K562 (cell line): Measurements from ENCODE around the gene PDE9A. TPM values are rescaled to one million over a fixed set of nuclear protein-coding genes. Genes with fewer than 3 reads are reported as not detected.
A peak's percentile ranks its signal among the peaks of the same experiment; 100 is the strongest.

ENCODE experiments used
- BCOR ChIP-seq: fragments of 450-650 bp; IDR thresholded peaks from 2 replicates; pipeline ENCODE4 v1.6.1; 2016
- CBFB ChIP-seq: sonication (generic); formaldehyde crosslinking; IDR thresholded peaks from 2 replicates; pipeline ENCODE4 v1.4.0; 2020; ENCODE audit warnings: mild to moderate bottlenecking, missing genetic modification reagents
- MLLT1 ChIP-seq, 2 experiments: fragments of 450-650 bp; IDR thresholded peaks; 2 replicates each; pipeline ENCODE4 v1.6.1; 2016
- MYBL2 ChIP-seq, 2 experiments: fragments of 450-650 bp in 1 of 2; sonication (generic) in 1 of 2; formaldehyde crosslinking in 1 of 2; IDR thresholded peaks; 2 replicates each; pipeline versions ENCODE4 v1.6.1 to v1.8.1; 2017 to 2022; ENCODE audit warnings: borderline replicate concordance in 1 of 2, inconsistent platforms in 1 of 2, low read depth in 1 of 2, mild to moderate bottlenecking in 1 of 2, missing genetic modification reagents in 1 of 2, moderate library complexity in 1 of 2
- NCOA1 ChIP-seq: fragments of 450-650 bp; IDR thresholded peaks from 2 replicates; pipeline ENCODE4 v1.6.1; 2016; ENCODE audit warnings: low read depth
- OTX1 ChIP-seq: fragments of 450-650 bp; formaldehyde crosslinking; IDR thresholded peaks from 2 replicates; pipeline ENCODE4 v1.4.0; 2022; ENCODE audit warnings: mild to moderate bottlenecking
- PHF20 ChIP-seq: fragments of 450-650 bp; IDR thresholded peaks from 2 replicates; pipeline ENCODE4 v1.6.1; 2018; ENCODE audit not compliant: partially characterized antibody
- PRPF4 ChIP-seq: fragments of 200-400 bp; formaldehyde crosslinking; IDR thresholded peaks from one replicate; pipeline ENCODE4 v1.6.1; 2017; ENCODE audit warnings: low read length, low read depth, mild to moderate bottlenecking; ENCODE audit not compliant: insufficient read depth, poor library complexity, severe bottlenecking
- SETDB1 ChIP-seq: IDR thresholded peaks from one replicate; pipeline ENCODE4 v1.6.1; 2012; ENCODE audit warnings: low read length, control low read depth, inconsistent platforms
- SIRT6 ChIP-seq: IDR thresholded peaks from one replicate; pipeline ENCODE4 v1.6.1; 2012; ENCODE audit warnings: low read depth, mild to moderate bottlenecking, control low read depth, inconsistent platforms, low read length, moderate library complexity
- SIX5 ChIP-seq, 2 experiments: IDR thresholded peaks; 2 replicates each; pipeline ENCODE4 v1.6.1; 2011; ENCODE audit warnings: low read length in 2 of 2, borderline replicate concordance in 1 of 2, low read depth in 1 of 2, mild to moderate bottlenecking in 1 of 2, moderate library complexity in 1 of 2; ENCODE audit not compliant: insufficient read depth in 1 of 2
- THRB ChIP-seq: fragments of 450-650 bp; formaldehyde crosslinking; conservative IDR thresholded peaks from 2 replicates; pipeline ENCODE4 v1.4.0; 2022; ENCODE audit warnings: mild to moderate bottlenecking, missing genetic modification characterization
- TRIM25 ChIP-seq: fragments of 450-650 bp; IDR thresholded peaks from 2 replicates; pipeline ENCODE4 v1.7.0; 2016; ENCODE audit warnings: borderline replicate concordance
- ZBTB12 ChIP-seq: fragments of 250-450 bp; sonication (Bioruptor Pico); IDR thresholded peaks from 2 replicates; pipeline ENCODE4 v1.4.0; 2020
- ZBTB5 ChIP-seq: fragments of 450-650 bp; IDR thresholded peaks from 2 replicates; pipeline ENCODE4 v1.6.1; 2017; ENCODE audit warnings: antibody characterized with exemption
- ZKSCAN3 ChIP-seq: fragments of 250-450 bp; sonication (Bioruptor Pico); IDR thresholded peaks from 2 replicates; pipeline ENCODE4 v1.4.0; 2020
- ZNF143 ChIP-seq: sonication (generic); formaldehyde crosslinking; IDR thresholded peaks from 2 replicates; pipeline ENCODE4 v1.9.0; 2022; ENCODE audit warnings: mild to moderate bottlenecking, missing genetic modification reagents
- polyA plus RNA-seq, 8 experiments: library from polyadenylated mRNA; depleted of rRNA in 4 of 8; stranded (reverse) in 5 of 8; unstranded in 3 of 8; fragments of >200 nt; fragmentation: Nextera tagmentation in 2 of 8; fragmentation: Illumina TruSeq in 1 of 8; extraction: Ambion mirVana in 2 of 8; extraction: Trizol in 1 of 8; gene quantifications; 2 replicates each; pipeline versions ENCODE4 v1.2.1 to v1.2.3, GENCODE V29; 2011 to 2014; ENCODE audit warnings: inconsistent platforms in 1 of 8, missing spikeins in 1 of 8
- total RNA-seq, 7 experiments: library from RNA; depleted of rRNA in 6 of 7; stranded (reverse); fragments of >200 nt in 6 of 7; fragmentation: Illumina TruSeq in 2 of 7; extraction: Trizol in 2 of 7; gene quantifications; 2 replicates each; pipeline versions ENCODE4 v1.2.1 to v1.2.3, GENCODE V29; 2011 to 2021; ENCODE audit warnings: low replicate concordance in 1 of 7

PDE9A gene
- total and polyA plus RNA-seq, 9 of the 15 experiments (the other 6 are each of a cell fraction or from before 2014, with no cell fraction given), result 0.07 to 0.27 TPM; not detected in 7

- TF ChIP-seq ZBTB5 (0 out of 2 replicates have a peak, but pooled peaks have one; percentile 27), MYBL2 (IDR thresholded peaks at IDR 0.05; ENCODE audit: low read depth) (no peak), MYBL2 (CRISPR knock-in tag; IDR thresholded peaks at IDR 0.05; ENCODE audit: borderline replicate concordance) (no peak), PHF20 (peak; percentile 8), ZNF143 (CRISPR knock-in tag) (0 out of 2 replicates have a peak, but pooled peaks have one; percentile 35), ZKSCAN3 (CRISPR knock-in tag) (no peak), TRIM25 (no peak), PRPF4 (no peak), OTX1 (CRISPR knock-in tag) (0 out of 2 replicates have a peak, but pooled peaks have one; percentile 34), CBFB (CRISPR knock-in tag) (no peak), ZBTB12 (no peak), MLLT1 (IDR thresholded peaks at IDR 0.05) (0 out of 4 replicates have a peak, but pooled peaks of 1 of the 2 experiments have one; percentile 21), THRB (CRISPR knock-in tag) (peak; percentile 85; the same call in 1 of the 2 replicates), NCOA1 (no peak), BCOR (no peak), SIRT6 (no peak), SETDB1 (no peak), SIX5 (IDR thresholded peaks at IDR 0.05; ENCODE audit: borderline replicate concordance in 1 of 2, insufficient read depth in 1 of 2, low read depth in 1 of 2, low read length in 2 of 2) (no peak)
Observed at GRCh38 chr21:42670058-42670880, 16.8 kb downstream of the PDE9A start (continued).
